GM19438 (cell line): ENCODE measurements around the gene CD300LF.

Experiments used
- ATAC-seq: cut with Tn5 transposase; IDR thresholded peaks from one replicate; pipeline ENCODE4 v1.9.1; 2021; ENCODE audit warnings: low read depth; ENCODE audit not compliant: unreplicated experiment

The CD300LF gene

GRCh38 chr17:74694081-74694480 lies 18.6 kb downstream of the CD300LF start:
- ATAC-seq: no peak

DNA sequence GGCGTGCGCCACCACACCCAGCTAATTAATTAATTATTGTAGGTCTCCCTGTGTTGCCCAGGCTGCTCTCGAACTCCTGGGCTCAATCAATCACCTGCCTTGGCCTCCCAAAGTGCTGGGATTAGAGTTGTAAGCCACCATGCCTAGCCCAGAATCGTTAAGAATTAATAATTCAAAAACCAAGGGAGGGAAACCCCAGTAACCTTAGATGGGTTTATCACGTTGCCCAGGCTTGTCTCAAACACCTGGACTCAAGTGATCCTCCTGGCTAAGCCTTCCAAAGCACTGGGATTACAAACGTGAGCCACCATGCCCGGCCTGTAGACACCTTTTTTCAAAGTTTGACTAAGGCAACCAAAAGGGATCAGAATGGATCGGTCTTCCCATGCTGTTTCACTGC lies 21.6 kb downstream of the CD300LF start:
- ATAC-seq: no peak

DNA sequence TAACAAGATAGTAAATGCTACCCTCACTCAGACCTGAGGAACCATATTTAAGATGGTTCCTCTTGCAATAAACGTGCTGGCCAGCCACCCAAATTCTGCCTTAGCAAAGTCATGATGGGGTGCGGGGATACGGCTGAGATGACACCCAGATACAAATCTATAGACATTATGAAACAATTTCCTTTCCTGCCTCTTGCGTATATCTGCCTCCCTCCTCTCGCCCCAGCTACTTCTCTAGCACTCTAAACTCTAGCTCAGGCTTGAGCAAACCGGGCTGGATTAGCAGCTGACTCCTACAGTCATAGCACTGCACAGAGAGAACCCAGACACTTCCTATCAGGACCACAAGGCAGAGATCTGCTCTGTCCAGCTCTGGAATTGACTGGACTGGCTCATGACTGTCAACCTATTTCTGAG lies 22.3 kb downstream of the CD300LF start:
- ATAC-seq: no peak

- ATAC-seq: no peak
Measured at GRCh38 chr17:74687886-74688285, 24.8 kb downstream of the CD300LF start.

- no peak for ATAC-seq
Measured at GRCh38 chr17:74686761-74687160, 26.0 kb downstream of the CD300LF start.

- no peak for ATAC-seq
Measured at GRCh38 chr17:74682471-74683190, 30.1 kb downstream of the CD300LF start.

DNA sequence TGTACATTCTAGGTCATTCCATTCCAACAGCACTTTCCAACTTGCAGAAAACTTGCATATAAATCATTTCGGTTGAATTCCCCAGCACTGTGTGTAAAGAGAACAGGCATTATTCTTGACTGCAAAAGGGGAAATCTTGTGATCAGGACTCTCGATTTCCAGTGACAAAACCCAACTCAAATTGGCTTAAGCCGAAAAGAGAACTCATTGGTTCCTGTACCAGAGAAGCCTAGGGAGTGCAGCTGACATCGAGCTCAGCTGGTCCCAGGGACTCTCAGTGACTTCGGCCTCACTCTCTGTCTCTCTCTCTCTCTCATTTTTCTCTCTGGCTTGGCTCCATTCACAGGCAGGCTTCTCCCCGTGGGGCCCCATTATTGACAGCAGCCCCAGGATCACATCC lies 30.7 kb downstream of the CD300LF start:
- no peak for ATAC-seq

GRCh38 chr17:74680941-74681340 lies 31.8 kb downstream of the CD300LF start:
- no peak for ATAC-seq

GRCh38 chr17:74680213-74680612 lies 32.5 kb downstream of the CD300LF start:
- no peak for ATAC-seq

- no peak for ATAC-seq
Measured at GRCh38 chr17:74679374-74679773, 33.3 kb downstream of the CD300LF start.

GRCh38 chr17:74678541-74678940 lies 34.2 kb downstream of the CD300LF start:
- no peak for ATAC-seq

DNA sequence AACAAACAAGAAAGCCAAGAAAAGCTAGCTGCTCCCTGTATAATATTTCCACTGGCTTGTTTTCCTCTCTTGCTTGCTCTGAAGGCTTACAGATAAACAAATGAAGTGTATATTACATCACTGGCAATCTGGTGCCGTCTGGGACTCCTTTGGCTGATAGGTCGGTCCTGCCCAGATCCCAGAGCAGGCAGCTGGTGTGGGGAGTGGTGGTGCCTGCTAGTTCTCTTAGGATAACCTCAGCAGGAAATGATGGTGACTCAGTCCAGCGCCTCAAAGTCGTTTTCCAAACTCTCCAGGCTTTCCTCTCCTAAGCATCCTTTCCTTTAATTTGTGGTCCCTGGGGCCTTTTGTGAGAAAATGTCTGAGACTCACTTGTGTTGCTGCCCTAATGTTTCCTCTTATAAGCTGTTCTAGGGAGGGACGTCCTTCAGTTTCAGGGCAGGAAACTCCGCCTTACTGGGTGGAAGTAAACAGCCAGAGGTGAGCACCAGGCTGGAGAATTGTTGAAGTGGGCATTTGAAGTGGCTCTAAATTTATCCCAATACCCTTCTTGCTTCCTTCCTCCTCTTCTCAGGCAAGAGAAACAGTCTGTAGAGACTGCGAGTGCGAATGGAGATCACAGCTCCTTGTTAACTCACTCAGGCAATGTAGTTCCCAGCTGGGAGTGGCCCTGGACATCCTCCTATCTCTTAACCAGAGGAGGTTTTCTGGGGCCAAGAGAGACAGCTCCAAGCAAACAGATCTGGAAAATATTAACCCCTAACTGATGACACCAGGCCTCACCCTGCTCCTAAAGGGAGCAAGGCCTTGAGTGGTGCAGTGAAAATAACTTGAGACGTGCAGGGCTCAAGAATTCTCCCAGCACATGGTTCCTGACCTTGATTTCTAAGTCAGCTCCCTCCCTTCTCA lies 34.9 kb downstream of the CD300LF start:
- no peak for ATAC-seq

- no peak for ATAC-seq
Measured at GRCh38 chr17:74671031-74671771, 41.5 kb downstream of the CD300LF start.

GRCh38 chr17:74670329-74670728 lies 42.4 kb downstream of the CD300LF start:
- ATAC-seq: no peak

- no peak for ATAC-seq
Measured at GRCh38 chr17:74663561-74663960, 49.2 kb downstream of the CD300LF start.

GRCh38 chr17:74659889-74660288 lies 52.8 kb downstream of the CD300LF start:
- no peak for ATAC-seq

DNA sequence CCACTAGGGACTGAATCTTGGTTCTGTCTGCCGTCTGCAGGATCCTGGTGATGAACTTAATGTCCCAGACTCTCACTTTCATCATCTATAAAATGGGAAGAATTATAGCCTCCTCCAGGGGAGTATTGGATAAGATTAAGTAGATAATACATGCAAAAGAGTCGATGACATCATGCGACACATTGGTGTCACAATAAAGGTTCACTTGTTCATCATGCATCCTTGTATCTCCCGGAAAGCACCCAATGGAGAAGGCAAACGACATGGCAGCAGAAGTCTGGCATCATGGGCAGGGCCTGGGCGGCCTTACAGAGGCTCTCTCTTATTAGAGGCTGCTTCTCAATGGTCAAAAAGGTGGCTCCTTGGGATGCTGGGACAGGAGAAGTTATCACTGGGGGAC lies 54.1 kb downstream of the CD300LF start:
- no peak for ATAC-seq

GRCh38 chr17:74654742-74655141 lies 58.0 kb downstream of the CD300LF start:
- ATAC-seq: no peak

DNA sequence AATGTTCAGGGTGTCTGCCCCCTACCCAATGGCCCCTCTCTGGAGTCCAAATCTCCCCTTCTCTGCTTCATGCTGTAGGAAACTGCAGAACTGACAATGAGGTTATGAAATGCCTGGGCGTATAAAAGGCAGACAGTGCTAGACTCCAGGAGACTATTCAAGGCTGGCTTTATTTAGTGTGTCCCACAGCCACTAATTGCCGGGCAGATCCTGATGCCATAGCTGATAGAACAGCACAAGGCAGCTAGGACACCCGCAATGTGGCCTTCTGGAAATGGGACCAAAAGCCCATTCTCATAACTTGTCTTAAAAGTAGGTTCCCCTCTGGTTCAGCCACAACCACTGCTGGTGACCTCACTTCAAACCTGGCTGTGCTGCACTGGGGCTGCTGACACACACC lies 60.7 kb downstream of the CD300LF start:
- no peak for ATAC-seq

DNA sequence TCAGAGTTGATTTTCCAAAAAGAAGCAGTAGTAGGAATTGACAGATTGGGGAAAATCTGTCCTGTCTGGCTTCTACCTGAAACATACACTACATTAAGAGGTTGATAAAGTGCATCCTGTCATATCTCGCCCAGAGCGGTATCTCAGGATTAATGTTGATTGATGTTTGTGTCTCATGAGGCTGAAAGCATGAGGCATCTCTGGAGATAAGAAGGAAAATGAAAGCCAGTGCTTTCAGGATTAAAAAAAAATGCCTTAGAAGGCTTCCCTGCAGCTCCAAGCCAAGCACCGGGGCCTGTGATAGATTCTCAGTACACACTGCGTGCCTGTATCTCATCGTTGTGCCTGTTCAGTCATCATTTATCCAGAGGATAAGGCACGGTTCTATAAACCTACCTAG lies 62.8 kb downstream of the CD300LF start:
- no peak for ATAC-seq
